GM12878 (cell line): Measurements from ENCODE around the gene ROCK1. TPM values are rescaled to one million over a fixed set of nuclear protein-coding genes. Genes with fewer than 3 reads are reported as not detected.

ENCODE experiments used
- ESRRA ChIP-seq: IDR thresholded peaks from 2 replicates; pipeline ENCODE4 v1.6.1; 2012; ENCODE audit warnings: mild to moderate bottlenecking, low read length, improper control_type of control experiment
- HDAC2 ChIP-seq: fragments of 200-600 bp; sonication (generic); IDR thresholded peaks from 2 replicates; pipeline ENCODE4 v1.6.1; 2017
- IRF4 ChIP-seq: IDR thresholded peaks from 2 replicates; pipeline ENCODE4 v1.6.1; 2011; ENCODE audit warnings: low read depth, low read length
- POU2F2 ChIP-seq: IDR thresholded peaks from 3 replicates; pipeline ENCODE4 v1.6.1; 2011; ENCODE audit warnings: low read depth, mild to moderate bottlenecking, low read length, borderline replicate concordance
- SIX5 ChIP-seq: IDR thresholded peaks from 2 replicates; pipeline ENCODE4 v1.6.1; 2011; ENCODE audit warnings: mild to moderate bottlenecking, low read depth, low read length, moderate library complexity; ENCODE audit not compliant: severe bottlenecking
- SUZ12 ChIP-seq: fragments of 200-600 bp; sonication (generic); IDR thresholded peaks from one replicate; pipeline ENCODE4 v1.6.1; 2018; ENCODE audit warnings: antibody characterized with exemption, mild to moderate bottlenecking; ENCODE audit not compliant: unreplicated experiment
- polyA plus RNA-seq, 11 experiments: library from polyadenylated mRNA; depleted of rRNA in 4 of 11; unstranded in 6 of 11; stranded (reverse) in 5 of 11; fragments of >200 nt; fragmentation: Nextera tagmentation in 4 of 11; fragmentation: Illumina TruSeq in 1 of 11; extraction: Ambion mirVana in 4 of 11; extraction: Trizol in 1 of 11; gene quantifications; 1 replicate in 1 of 11; 2 replicates in 10 of 11; pipeline versions ENCODE4 v1.2.1 to v1.2.3, GENCODE V29; 2011 to 2016; ENCODE audit warnings: inconsistent platforms in 2 of 11, missing spikeins in 2 of 11, low read depth in 1 of 11
- total RNA-seq, 4 experiments: library from RNA; depleted of rRNA in 3 of 4; stranded (reverse); fragments of >200 nt in 3 of 4; fragmentation: Illumina TruSeq in 1 of 4; extraction: Trizol in 1 of 4; gene quantifications; 2 replicates each; pipeline versions ENCODE4 v1.2.1 to v1.2.3, GENCODE V29; 2013 to 2021
- TF ChIP-seq, protein P1 (sequence below): fragments of 450-650 bp; formaldehyde crosslinking; IDR thresholded peaks from 2 replicates; pipeline ENCODE4 v1.4.0; 2022; ENCODE audit warnings: mild to moderate bottlenecking, moderate library complexity
- TF ChIP-seq, protein P2 (sequence below): fragments of 450-650 bp; IDR thresholded peaks from 2 replicates; pipeline ENCODE4 v1.6.1; 2018; ENCODE audit warnings: mild to moderate bottlenecking, low read depth, moderate library complexity; ENCODE audit not compliant: partially characterized antibody
- TF ChIP-seq, protein P3 (sequence below): fragments of 450-650 bp; IDR thresholded peaks from 2 replicates; pipeline ENCODE4 v1.6.1; 2017; ENCODE audit warnings: mild to moderate bottlenecking, low read depth, inconsistent platforms; ENCODE audit not compliant: poor library complexity, severe bottlenecking

The ROCK1 gene
- total and polyA plus RNA-seq, 10 of the 15 experiments (the other 5 are each of a cell fraction or from before 2014, with no cell fraction given): 14.8 to 46.6 (median 29.5) TPM

DNA sequence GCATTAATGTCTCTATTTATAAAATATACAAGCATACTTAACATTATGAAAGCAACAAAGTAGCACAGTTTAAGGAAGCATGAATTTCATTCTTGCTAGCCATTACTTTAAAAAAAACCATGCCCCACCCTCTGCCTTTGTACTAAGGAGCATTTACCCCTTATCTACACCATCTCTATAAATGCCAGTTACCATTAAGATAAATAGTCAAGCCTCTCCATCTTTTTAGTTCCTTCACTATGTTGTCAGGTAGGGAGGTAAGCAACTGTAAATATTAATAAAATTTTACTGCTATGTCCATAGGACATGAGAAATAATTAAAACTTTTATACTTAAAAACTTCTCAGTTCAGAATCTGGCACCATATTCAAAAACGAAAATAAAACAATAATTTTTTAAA lies 42.1 kb downstream of the ROCK1 start (continued):
- TF ChIP-seq, protein P1, sequence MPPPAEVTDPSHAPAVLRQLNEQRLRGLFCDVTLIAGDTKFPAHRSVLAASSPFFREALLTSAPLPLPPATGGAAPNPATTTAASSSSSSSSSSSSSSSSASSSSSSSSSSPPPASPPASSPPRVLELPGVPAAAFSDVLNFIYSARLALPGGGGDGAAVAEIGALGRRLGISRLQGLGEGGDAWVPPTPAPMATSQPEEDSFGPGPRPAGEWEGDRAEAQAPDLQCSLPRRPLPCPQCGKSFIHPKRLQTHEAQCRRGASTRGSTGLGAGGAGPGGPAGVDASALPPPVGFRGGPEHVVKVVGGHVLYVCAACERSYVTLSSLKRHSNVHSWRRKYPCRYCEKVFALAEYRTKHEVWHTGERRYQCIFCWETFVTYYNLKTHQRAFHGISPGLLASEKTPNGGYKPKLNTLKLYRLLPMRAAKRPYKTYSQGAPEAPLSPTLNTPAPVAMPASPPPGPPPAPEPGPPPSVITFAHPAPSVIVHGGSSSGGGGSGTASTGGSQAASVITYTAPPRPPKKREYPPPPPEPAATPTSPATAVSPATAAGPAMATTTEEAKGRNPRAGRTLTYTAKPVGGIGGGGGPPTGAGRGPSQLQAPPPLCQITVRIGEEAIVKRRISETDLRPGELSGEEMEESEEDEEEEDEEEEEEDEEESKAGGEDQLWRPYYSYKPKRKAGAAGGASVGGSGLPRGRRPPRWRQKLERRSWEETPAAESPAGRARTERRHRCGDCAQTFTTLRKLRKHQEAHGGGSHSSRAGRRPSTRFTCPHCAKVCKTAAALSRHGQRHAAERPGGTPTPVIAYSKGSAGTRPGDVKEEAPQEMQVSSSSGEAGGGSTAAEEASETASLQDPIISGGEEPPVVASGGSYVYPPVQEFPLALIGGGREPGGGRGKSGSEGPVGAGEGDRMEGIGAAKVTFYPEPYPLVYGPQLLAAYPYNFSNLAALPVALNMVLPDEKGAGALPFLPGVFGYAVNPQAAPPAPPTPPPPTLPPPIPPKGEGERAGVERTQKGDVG (CRISPR knock-in tag): no peak
- no peak for TF ChIP-seq POU2F2
- no peak for TF ChIP-seq IRF4
- TF ChIP-seq, protein P2, sequence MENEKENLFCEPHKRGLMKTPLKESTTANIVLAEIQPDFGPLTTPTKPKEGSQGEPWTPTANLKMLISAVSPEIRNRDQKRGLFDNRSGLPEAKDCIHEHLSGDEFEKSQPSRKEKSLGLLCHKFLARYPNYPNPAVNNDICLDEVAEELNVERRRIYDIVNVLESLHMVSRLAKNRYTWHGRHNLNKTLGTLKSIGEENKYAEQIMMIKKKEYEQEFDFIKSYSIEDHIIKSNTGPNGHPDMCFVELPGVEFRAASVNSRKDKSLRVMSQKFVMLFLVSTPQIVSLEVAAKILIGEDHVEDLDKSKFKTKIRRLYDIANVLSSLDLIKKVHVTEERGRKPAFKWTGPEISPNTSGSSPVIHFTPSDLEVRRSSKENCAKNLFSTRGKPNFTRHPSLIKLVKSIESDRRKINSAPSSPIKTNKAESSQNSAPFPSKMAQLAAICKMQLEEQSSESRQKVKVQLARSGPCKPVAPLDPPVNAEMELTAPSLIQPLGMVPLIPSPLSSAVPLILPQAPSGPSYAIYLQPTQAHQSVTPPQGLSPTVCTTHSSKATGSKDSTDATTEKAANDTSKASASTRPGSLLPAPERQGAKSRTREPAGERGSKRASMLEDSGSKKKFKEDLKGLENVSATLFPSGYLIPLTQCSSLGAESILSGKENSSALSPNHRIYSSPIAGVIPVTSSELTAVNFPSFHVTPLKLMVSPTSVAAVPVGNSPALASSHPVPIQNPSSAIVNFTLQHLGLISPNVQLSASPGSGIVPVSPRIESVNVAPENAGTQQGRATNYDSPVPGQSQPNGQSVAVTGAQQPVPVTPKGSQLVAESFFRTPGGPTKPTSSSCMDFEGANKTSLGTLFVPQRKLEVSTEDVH: no peak
- no peak for TF ChIP-seq SIX5
- no peak for TF ChIP-seq SUZ12
- no peak for TF ChIP-seq HDAC2
- no peak for TF ChIP-seq ESRRA
- TF ChIP-seq, protein P3, sequence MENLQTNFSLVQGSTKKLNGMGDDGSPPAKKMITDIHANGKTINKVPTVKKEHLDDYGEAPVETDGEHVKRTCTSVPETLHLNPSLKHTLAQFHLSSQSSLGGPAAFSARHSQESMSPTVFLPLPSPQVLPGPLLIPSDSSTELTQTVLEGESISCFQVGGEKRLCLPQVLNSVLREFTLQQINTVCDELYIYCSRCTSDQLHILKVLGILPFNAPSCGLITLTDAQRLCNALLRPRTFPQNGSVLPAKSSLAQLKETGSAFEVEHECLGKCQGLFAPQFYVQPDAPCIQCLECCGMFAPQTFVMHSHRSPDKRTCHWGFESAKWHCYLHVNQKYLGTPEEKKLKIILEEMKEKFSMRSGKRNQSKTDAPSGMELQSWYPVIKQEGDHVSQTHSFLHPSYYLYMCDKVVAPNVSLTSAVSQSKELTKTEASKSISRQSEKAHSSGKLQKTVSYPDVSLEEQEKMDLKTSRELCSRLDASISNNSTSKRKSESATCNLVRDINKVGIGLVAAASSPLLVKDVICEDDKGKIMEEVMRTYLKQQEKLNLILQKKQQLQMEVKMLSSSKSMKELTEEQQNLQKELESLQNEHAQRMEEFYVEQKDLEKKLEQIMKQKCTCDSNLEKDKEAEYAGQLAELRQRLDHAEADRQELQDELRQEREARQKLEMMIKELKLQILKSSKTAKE: no peak
